HCT116 (cell line): Measurements from ENCODE around the gene NGEF. TPM values are rescaled to one million over a fixed set of nuclear protein-coding genes. Genes with fewer than 3 reads are reported as not detected.

Experiments used
- ATAC-seq: fragments of 200-7000 bp; cut with Tn5 transposase; 2 replicates; pipeline ENCODE4 v1.9.1; 2020; ENCODE audit warnings: mild to moderate bottlenecking, moderate library complexity
- BruUV-seq: library from RNA; stranded (reverse); fragments of 400-500 nt; replicated peaks from 2 replicates; lab custom pipeline; 2021; lab: Mats Ljungman, UMichigan
- CTCF ChIA-PET: fragments of 300-600 bp; sonication (Branson Sonifier 250); formaldehyde crosslinking; loops from one replicate; lab custom pipeline; 2021; ENCODE audit warnings: antibody characterized with exemption; lab: Charles Lee
- POLR2A ChIA-PET: fragments of 300-600, 350-600 bp; sonication (Branson Sonifier 250); formaldehyde crosslinking; loops from one replicate; lab custom pipeline; 2021; ENCODE audit warnings: antibody characterized with exemption; lab: Charles Lee
- RAD21 ChIA-PET, 2 experiments: fragments of 300-600 bp; sonication (Branson Sonifier 250); formaldehyde crosslinking; loops; one replicate each; lab custom pipeline; 2023; ENCODE audit warnings: low total read pairs in 2 of 2; ENCODE audit not compliant: uncharacterized antibody in 2 of 2, unreplicated experiment in 2 of 2, low non-redundant PET in 1 of 2; lab: Charles Lee
- DNase-seq: peaks from one replicate; pipeline ENCODE4 v3.0.0-alpha.2; 2010; ENCODE audit warnings: low read depth, low spot score
- H2AFZ ChIP-seq: fragments of 200-600 bp; shearing (Covaris generic), sonication (generic); 2 replicates; pipeline ENCODE4 v1.6.1; 2017; ENCODE audit warnings: low read depth, mixed run types, mixed read lengths, antibody characterized with exemption, low read length; ENCODE audit not compliant: poor library complexity, severe bottlenecking
- H3K27ac ChIP-seq: 2 replicates; pipeline ENCODE4 v1.5.1; 2012; ENCODE audit warnings: low read depth, low read length
- H3K27me3 ChIP-seq: fragments of 200-600 bp; sonication (generic); 2 replicates; pipeline ENCODE4 v1.6.1; 2016; ENCODE audit warnings: mixed run types, low read length, mixed read lengths; ENCODE audit not compliant: insufficient read depth
- H3K36me3 ChIP-seq, 2 experiments: fragments of 200-500 bp in 1 of 2; fragments of 200-600 bp in 1 of 2; sonication (Bioruptor generic) in 1 of 2; sonication (generic) in 1 of 2; 2 replicates each; pipeline versions ENCODE4 v1.5.1 to v1.6.1; 2014 to 2016; ENCODE audit warnings: low read length in 2 of 2, inconsistent platforms in 1 of 2, mixed read lengths in 1 of 2, mixed run types in 1 of 2; ENCODE audit not compliant: insufficient read depth in 2 of 2, control insufficient read depth in 1 of 2
- H3K4me1 ChIP-seq, 2 experiments: fragments of 200-600 bp in 1 of 2; sonication (generic) in 1 of 2; 2 replicates each; pipeline versions ENCODE4 v1.5.1 to v1.6.1; 2012 to 2017; ENCODE audit warnings: low read length in 2 of 2, inconsistent platforms in 1 of 2, mild to moderate bottlenecking in 1 of 2, mixed read lengths in 1 of 2, mixed run types in 1 of 2, moderate library complexity in 1 of 2; ENCODE audit not compliant: insufficient read depth in 2 of 2, control insufficient read depth in 1 of 2
- H3K4me2 ChIP-seq: fragments of 200-600 bp; sonication (generic); 2 replicates; pipeline ENCODE4 v1.6.1; 2017; ENCODE audit warnings: mixed run types, low read length, mixed read lengths
- H3K4me3 ChIP-seq, 2 experiments: fragments of 200-600 bp in 1 of 2; sonication (generic) in 1 of 2; replicated peaks in 1 of 2; 2 replicates each; pipeline ENCODE4 v1.5.1; 2011 to 2016; ENCODE audit warnings: low read length in 2 of 2, control low read depth in 1 of 2, low read depth in 1 of 2, mild to moderate bottlenecking in 1 of 2, mixed read lengths in 1 of 2, mixed run types in 1 of 2
- H3K79me2 ChIP-seq: fragments of 200-600 bp; sonication (generic); 2 replicates; pipeline ENCODE4 v1.6.1; 2017; ENCODE audit warnings: mild to moderate bottlenecking, mixed run types, low read length, moderate library complexity, mixed read lengths; ENCODE audit not compliant: insufficient read depth
- H3K9ac ChIP-seq: fragments of 200-600 bp; sonication (generic); 2 replicates; pipeline ENCODE4 v1.6.1; 2016; ENCODE audit warnings: low read length, mixed read lengths
- H3K9me2 ChIP-seq: fragments of 200-600 bp; sonication (generic), shearing (Covaris generic); 2 replicates; pipeline ENCODE4 v1.6.1; 2017; ENCODE audit warnings: mixed run types, mild to moderate bottlenecking, moderate library complexity; ENCODE audit not compliant: insufficient read depth
- H3K9me3 ChIP-seq, 2 experiments: fragments of 200-500 bp in 1 of 2; fragments of 200-600 bp in 1 of 2; sonication (Bioruptor generic) in 1 of 2; sonication (generic) in 1 of 2; 2 replicates each; pipeline ENCODE4 v1.6.1; 2014 to 2017; ENCODE audit warnings: low read length in 2 of 2, mixed read lengths in 2 of 2, inconsistent platforms in 1 of 2, low read depth in 1 of 2, mild to moderate bottlenecking in 1 of 2, mixed run types in 1 of 2, moderate library complexity in 1 of 2; ENCODE audit not compliant: control insufficient read depth in 1 of 2, insufficient read depth in 1 of 2
- H4K20me1 ChIP-seq: fragments of 200-600 bp; sonication (generic), shearing (Covaris generic); 2 replicates; pipeline ENCODE4 v1.6.1; 2017; ENCODE audit warnings: mixed run types, mild to moderate bottlenecking, moderate library complexity; ENCODE audit not compliant: insufficient read depth
- CBX3 ChIP-seq: IDR thresholded peaks from 2 replicates; pipeline ENCODE4 v1.6.1; 2012; ENCODE audit warnings: low read depth
- CEBPB ChIP-seq: IDR thresholded peaks from 2 replicates; pipeline ENCODE4 v1.6.1; 2012; ENCODE audit warnings: low read depth
- EGR1 ChIP-seq: IDR thresholded peaks from 2 replicates; pipeline ENCODE4 v1.6.1; 2012; ENCODE audit warnings: low read depth
- ELF1 ChIP-seq: IDR thresholded peaks from 2 replicates; pipeline ENCODE4 v1.6.1; 2012; ENCODE audit warnings: low read depth, borderline replicate concordance
- EZH2 ChIP-seq: fragments of 200-600 bp; sonication (generic); IDR thresholded peaks from 2 replicates; pipeline ENCODE4 v1.6.1; 2017; ENCODE audit warnings: antibody characterized with exemption, mixed run types
- EZH2phosphoT487 ChIP-seq: fragments of 200-600 bp; IDR thresholded peaks from 2 replicates; pipeline ENCODE4 v1.6.1; 2018; ENCODE audit warnings: antibody characterized with exemption, borderline replicate concordance
- FOSL1 ChIP-seq: IDR thresholded peaks from 2 replicates; pipeline ENCODE4 v1.6.1; 2012; ENCODE audit warnings: low read depth
- JUND ChIP-seq: IDR thresholded peaks from 2 replicates; pipeline ENCODE4 v1.6.1; 2012
- POLR2A ChIP-seq: IDR thresholded peaks from 2 replicates; pipeline ENCODE4 v1.7.0; 2011; ENCODE audit warnings: borderline replicate concordance; ENCODE audit not compliant: insufficient read depth, insufficient read length; ENCODE audit errors: extremely low read depth
- POLR2AphosphoS5 ChIP-seq: IDR thresholded peaks from 2 replicates; pipeline ENCODE4 v1.6.1; 2011; ENCODE audit warnings: mild to moderate bottlenecking, low read depth, low read length, moderate library complexity
- RAD21 ChIP-seq: IDR thresholded peaks from 2 replicates; pipeline ENCODE4 v1.6.1; 2012; ENCODE audit warnings: low read depth, mild to moderate bottlenecking
- SIN3A ChIP-seq: IDR thresholded peaks from 2 replicates; pipeline ENCODE4 v1.6.1; 2012; ENCODE audit warnings: low read depth
- ZNF274 ChIP-seq: fragments of 200-500 bp; sonication (Bioruptor generic); IDR thresholded peaks from 2 replicates; pipeline ENCODE4 v1.6.1; 2014; ENCODE audit warnings: mild to moderate bottlenecking, low read depth, low read length, inconsistent platforms
- intact Hi-C: fragments of 100-400 bp; cut with micrococcal nuclease; formaldehyde crosslinking; loops from 2 replicates; pipeline ENCODE4 v1.10.0; 2022
- total RNA-seq: library from RNA; stranded (reverse); gene quantifications from one replicate; pipeline ENCODE4 v1.2.1, GENCODE V29; 2021; ENCODE audit not compliant: unreplicated experiment
- TF ChIP-seq, protein P1 (sequence below): IDR thresholded peaks from 2 replicates; pipeline ENCODE4 v1.6.1; 2012
- TF ChIP-seq, protein P2 (sequence below), 3 experiments: fragments of 200-600 bp in 1 of 3; sonication (generic) in 1 of 3; IDR thresholded peaks in 2 of 3; conservative IDR thresholded peaks in 1 of 3; 2 replicates each; pipeline ENCODE4 v1.5.1; 2012 to 2017; ENCODE audit warnings: low read depth in 2 of 3, low read length in 2 of 3, antibody characterized with exemption in 1 of 3, borderline replicate concordance in 1 of 3, control low read depth in 1 of 3, mild to moderate bottlenecking in 1 of 3, mixed read lengths in 1 of 3, mixed run types in 1 of 3, moderate library complexity in 1 of 3; ENCODE audit not compliant: insufficient read depth in 1 of 3
- TF ChIP-seq, protein P3 (sequence below): IDR thresholded peaks from 2 replicates; pipeline ENCODE4 v1.6.1; 2012; ENCODE audit warnings: low read depth
- TF ChIP-seq, protein P4 (sequence below): IDR thresholded peaks from 2 replicates; pipeline ENCODE4 v1.6.1; 2011; ENCODE audit warnings: mild to moderate bottlenecking, low read length, moderate library complexity; ENCODE audit not compliant: insufficient replicate concordance; ENCODE audit errors: extremely low read depth
- TF ChIP-seq, protein P5 (sequence below): IDR thresholded peaks from 2 replicates; pipeline ENCODE4 v1.6.1; 2012

The NGEF gene
- total RNA-seq, 1 experiment from 2014 or later, result 12.6 TPM

DNA sequence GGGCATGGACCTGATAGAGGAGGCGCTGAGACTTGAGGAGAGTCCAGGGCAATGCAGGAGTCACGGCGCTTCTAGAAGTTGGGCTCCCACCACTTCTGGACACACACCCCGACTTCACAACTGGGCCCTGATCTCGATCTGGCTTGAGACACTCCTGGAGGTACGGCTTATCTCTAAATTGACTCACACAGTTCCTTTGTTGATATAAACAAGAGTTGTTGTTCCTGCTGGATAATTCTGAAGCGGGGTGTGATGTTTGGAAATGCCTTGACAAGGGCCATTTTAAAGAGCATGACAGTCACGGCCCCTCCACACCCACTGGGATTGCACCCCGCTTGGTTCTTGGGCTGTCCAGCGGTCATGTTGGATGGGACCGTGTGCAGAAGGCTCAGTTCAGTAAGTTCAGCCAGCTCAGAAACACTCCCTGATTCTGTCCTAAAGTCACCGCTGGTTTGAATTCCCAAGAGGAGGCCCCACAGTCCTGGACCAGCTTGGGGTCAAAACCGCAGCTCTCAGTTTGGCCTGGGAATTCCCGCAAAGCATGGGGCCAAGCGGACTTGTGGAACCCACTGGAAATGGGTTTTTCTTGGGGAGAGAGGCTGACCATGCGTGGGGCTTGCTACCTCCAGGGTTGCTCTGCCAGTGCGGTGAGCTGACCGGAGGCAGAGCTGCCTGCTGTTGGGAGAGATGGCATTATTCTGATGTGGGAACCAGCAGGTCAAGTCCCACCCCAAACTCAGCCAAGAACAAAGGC is 10.1 kb upstream of the NGEF start (continued):
- TF ChIP-seq SIN3A (no peak), CBX3 (no peak)

DNA sequence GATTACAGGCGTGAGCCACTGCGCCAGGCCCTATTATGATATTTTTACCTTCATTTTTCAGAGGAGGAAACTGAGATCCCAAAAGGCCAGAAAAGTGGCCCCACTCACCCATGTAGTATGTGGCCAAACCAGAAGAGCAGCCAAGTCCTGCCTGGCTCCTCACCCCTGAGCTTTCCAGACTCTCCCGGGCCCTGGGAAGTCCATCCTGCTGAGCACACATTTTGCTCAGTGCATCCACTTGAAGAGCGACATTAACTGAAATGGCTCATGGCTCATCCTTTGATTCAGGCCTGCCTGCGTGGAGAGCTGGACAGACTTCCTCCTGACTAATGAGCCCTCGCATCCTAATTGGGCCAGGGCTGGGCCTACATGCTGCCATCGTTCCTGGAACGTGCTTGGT is 9.5 kb upstream of the NGEF start:
- Histone ChIP-seq H3K4me3 (no peak overlapping the region), H3K36me3 (no peaks in the 10 kb centered on the region), H3K4me1 (peaks cover 7 to 27% of the 10 kb centered on the region in 2 experiments; a peak in 3 of 4 replicates), H3K9me2 (no peaks in the 10 kb centered on the region), H3K9ac (no peak overlapping the region), H3K4me2 (no peak overlapping the region), H3K27ac (no peak overlapping the region), H3K27me3 (no peaks in the 10 kb centered on the region), H2AFZ (no peak overlapping the region), H3K79me2 (no peaks in the 10 kb centered on the region), H4K20me1 (no peaks in the 10 kb centered on the region), H3K9me3 (no peaks in the 10 kb centered on the region)
- no peak for ATAC-seq
- intact Hi-C loops, result no loop called here
- ChIA-PET POLR2A (no interaction called here), CTCF (no interaction called here), RAD21 (no interaction called here)
- BruUV-seq, result no TSS peak
- no peak for DNase-seq
- TF ChIP-seq POLR2AphosphoS5 (no peak), EGR1 (no peak), JUND (no peak), CEBPB (no peak), EZH2phosphoT487 (no peak), POLR2A (no peak), CBX3 (no peak), RAD21 (no peak), ZNF274 (no peak), EZH2 (no peak), FOSL1 (no peak), ELF1 (no peak)
- TF ChIP-seq, protein P1, sequence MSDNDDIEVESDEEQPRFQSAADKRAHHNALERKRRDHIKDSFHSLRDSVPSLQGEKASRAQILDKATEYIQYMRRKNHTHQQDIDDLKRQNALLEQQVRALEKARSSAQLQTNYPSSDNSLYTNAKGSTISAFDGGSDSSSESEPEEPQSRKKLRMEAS, result no peak
- TF ChIP-seq, protein P2, sequence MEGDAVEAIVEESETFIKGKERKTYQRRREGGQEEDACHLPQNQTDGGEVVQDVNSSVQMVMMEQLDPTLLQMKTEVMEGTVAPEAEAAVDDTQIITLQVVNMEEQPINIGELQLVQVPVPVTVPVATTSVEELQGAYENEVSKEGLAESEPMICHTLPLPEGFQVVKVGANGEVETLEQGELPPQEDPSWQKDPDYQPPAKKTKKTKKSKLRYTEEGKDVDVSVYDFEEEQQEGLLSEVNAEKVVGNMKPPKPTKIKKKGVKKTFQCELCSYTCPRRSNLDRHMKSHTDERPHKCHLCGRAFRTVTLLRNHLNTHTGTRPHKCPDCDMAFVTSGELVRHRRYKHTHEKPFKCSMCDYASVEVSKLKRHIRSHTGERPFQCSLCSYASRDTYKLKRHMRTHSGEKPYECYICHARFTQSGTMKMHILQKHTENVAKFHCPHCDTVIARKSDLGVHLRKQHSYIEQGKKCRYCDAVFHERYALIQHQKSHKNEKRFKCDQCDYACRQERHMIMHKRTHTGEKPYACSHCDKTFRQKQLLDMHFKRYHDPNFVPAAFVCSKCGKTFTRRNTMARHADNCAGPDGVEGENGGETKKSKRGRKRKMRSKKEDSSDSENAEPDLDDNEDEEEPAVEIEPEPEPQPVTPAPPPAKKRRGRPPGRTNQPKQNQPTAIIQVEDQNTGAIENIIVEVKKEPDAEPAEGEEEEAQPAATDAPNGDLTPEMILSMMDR (IDR thresholded peaks at IDR 0.05 in 2 of 3, conservative IDR thresholded peaks at IDR 0.05 in 1 of 3; ENCODE audit: borderline replicate concordance in 1 of 3, insufficient read depth in 1 of 3, low read depth in 2 of 3, low read length in 2 of 3), result no peak
- TF ChIP-seq, protein P3, sequence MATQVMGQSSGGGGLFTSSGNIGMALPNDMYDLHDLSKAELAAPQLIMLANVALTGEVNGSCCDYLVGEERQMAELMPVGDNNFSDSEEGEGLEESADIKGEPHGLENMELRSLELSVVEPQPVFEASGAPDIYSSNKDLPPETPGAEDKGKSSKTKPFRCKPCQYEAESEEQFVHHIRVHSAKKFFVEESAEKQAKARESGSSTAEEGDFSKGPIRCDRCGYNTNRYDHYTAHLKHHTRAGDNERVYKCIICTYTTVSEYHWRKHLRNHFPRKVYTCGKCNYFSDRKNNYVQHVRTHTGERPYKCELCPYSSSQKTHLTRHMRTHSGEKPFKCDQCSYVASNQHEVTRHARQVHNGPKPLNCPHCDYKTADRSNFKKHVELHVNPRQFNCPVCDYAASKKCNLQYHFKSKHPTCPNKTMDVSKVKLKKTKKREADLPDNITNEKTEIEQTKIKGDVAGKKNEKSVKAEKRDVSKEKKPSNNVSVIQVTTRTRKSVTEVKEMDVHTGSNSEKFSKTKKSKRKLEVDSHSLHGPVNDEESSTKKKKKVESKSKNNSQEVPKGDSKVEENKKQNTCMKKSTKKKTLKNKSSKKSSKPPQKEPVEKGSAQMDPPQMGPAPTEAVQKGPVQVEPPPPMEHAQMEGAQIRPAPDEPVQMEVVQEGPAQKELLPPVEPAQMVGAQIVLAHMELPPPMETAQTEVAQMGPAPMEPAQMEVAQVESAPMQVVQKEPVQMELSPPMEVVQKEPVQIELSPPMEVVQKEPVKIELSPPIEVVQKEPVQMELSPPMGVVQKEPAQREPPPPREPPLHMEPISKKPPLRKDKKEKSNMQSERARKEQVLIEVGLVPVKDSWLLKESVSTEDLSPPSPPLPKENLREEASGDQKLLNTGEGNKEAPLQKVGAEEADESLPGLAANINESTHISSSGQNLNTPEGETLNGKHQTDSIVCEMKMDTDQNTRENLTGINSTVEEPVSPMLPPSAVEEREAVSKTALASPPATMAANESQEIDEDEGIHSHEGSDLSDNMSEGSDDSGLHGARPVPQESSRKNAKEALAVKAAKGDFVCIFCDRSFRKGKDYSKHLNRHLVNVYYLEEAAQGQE, result no peak
- TF ChIP-seq, protein P4, sequence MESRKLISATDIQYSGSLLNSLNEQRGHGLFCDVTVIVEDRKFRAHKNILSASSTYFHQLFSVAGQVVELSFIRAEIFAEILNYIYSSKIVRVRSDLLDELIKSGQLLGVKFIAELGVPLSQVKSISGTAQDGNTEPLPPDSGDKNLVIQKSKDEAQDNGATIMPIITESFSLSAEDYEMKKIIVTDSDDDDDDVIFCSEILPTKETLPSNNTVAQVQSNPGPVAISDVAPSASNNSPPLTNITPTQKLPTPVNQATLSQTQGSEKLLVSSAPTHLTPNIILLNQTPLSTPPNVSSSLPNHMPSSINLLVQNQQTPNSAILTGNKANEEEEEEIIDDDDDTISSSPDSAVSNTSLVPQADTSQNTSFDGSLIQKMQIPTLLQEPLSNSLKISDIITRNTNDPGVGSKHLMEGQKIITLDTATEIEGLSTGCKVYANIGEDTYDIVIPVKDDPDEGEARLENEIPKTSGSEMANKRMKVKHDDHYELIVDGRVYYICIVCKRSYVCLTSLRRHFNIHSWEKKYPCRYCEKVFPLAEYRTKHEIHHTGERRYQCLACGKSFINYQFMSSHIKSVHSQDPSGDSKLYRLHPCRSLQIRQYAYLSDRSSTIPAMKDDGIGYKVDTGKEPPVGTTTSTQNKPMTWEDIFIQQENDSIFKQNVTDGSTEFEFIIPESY, result no peak
- TF ChIP-seq, protein P5, sequence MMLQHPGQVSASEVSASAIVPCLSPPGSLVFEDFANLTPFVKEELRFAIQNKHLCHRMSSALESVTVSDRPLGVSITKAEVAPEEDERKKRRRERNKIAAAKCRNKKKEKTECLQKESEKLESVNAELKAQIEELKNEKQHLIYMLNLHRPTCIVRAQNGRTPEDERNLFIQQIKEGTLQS, result no peak
